AG09309 (cell line): ENCODE results near the gene NPPA.

ENCODE experiments used
- DNase-seq: peaks from one replicate; pipeline ENCODE4 v3.0.0-alpha.2; 2010; ENCODE audit warnings: low read depth
- H3K4me3 ChIP-seq: 2 replicates; pipeline ENCODE4 v1.5.1; 2011; ENCODE audit warnings: mild to moderate bottlenecking, low read depth, low read length, moderate library complexity; ENCODE audit not compliant: control insufficient read depth
- CTCF ChIP-seq: IDR thresholded peaks from 2 replicates; pipeline ENCODE4 v1.5.1; 2011; ENCODE audit warnings: mild to moderate bottlenecking, low read depth, low read length, inconsistent platforms; ENCODE audit not compliant: insufficient read depth, control insufficient read depth; ENCODE audit errors: missing control alignments

Gene NPPA

GRCh38 chr1:11802973-11803885 is 44.4 kb downstream of the NPPA start:
- TF ChIP-seq CTCF = no peak
- peak overlapping the region; percentile 56 for H3K4me3 ChIP-seq
- peak; percentile 89 for DNase-seq

GRCh38 chr1:11802616-11802972 is 45.0 kb downstream of the NPPA start:
- H3K4me3 ChIP-seq = peak overlapping the region; percentile 56
- no peak for DNase-seq
- no peak for TF ChIP-seq CTCF

GRCh38 chr1:11800756-11801433 is 46.7 kb downstream of the NPPA start:
- DNase-seq = no peak
- no peak for TF ChIP-seq CTCF
- H3K4me3 ChIP-seq = no peak overlapping the region

GRCh38 chr1:11800391-11800755 is 47.2 kb downstream of the NPPA start:
- DNase-seq = no peak
- TF ChIP-seq CTCF = no peak
- no peak overlapping the region for H3K4me3 ChIP-seq

- no peak for TF ChIP-seq CTCF
- DNase-seq = no peak
- H3K4me3 ChIP-seq = no peak overlapping the region
Measured at GRCh38 chr1:11799896-11800295, 47.7 kb downstream of the NPPA start.

- H3K4me3 ChIP-seq = no peak overlapping the region
- no peak for TF ChIP-seq CTCF
- DNase-seq = no peak
Measured at GRCh38 chr1:11799099-11799498, 48.5 kb downstream of the NPPA start.
